ENCODE data around the gene SZT2.
"Not testable (repeated sequence)": the region's sequence is repeated elsewhere in the genome, so short reads cannot be mapped to it uniquely, and the experiment has no call there.

The SZT2 gene

GRCh38 chr1:43388613-43389012, 1.1 kb upstream of the SZT2 start:
- DNase-seq (ENCODE audit: low read depth): no peak

DNA sequence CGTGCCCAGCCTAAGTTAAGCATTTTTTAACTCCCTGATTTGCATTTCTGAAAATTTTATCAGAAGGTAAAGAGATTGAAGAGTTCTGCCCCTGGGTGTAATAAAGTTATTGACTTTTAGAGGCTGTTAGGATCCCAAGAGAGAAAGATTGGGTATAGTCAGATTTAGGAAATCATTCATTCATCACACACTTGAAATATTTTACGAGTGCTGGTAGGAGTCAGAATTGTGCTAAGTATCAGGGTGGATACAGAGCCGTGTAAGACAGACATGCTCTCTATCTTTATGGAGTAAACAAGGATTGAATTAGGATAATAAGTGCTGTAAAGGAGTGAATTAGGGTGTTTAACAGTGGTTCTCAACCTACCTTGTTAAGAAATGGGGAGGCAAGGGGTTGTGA, 3.0 kb downstream of the SZT2 start:
- no peak for DNase-seq (ENCODE audit: low read depth)

DNA sequence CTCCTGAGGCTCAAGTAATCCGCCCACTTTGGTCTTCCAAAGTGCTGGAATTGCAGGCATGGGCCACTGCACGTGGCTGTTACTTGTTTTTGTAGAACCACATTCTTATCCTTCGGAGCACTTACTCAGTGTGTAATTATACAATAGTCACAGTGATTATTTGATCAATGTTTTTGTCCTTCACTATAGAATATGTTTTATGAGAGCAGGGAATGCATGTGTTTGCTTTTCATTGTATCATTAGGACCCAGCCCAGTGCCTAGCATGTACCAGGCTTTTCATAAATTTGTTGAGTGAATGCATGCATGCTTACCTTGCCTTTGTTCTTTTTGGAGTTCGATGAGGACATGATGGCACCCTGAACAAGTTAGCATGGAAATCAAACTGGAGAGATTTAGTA, 5.8 kb downstream of the SZT2 start:
- no peak for DNase-seq (ENCODE audit: low read depth)

DNA sequence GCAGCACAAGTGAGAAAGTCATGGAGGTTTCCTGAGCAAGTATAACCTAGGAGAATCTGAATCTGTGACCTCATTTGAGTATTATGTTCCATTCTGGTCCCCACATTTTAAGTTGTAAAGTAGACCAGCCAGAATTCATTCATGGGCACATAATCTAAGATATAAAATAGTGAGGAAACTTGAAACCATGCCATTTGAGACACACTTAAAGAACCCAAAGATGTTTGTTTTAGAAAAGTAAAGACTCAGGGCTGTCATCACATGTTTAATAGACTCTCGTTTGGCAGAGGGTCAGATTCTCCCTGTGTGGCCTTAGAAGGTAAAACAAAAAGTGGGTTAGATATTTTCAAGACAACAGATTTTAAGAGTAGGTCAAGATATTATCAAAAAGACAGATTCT, 6.4 kb downstream of the SZT2 start:
- no peak for DNase-seq (ENCODE audit: low read depth)

GRCh38 chr1:43398227-43398626, 8.5 kb downstream of the SZT2 start:
- no peak for DNase-seq (ENCODE audit: low read depth)

GRCh38 chr1:43400441-43400840, 10.7 kb downstream of the SZT2 start:
- not testable (repeated sequence) for DNase-seq (ENCODE audit: low read depth)

- no peak for DNase-seq (ENCODE audit: low read depth)
These were observed 12.6 kb downstream of the SZT2 start for GRCh38 chr1:43402089-43402865.

- DNase-seq (ENCODE audit: low read depth): no peak
These were observed 14.7 kb downstream of the SZT2 start for GRCh38 chr1:43404353-43404752.

GRCh38 chr1:43405219-43405875, 15.6 kb downstream of the SZT2 start:
- no peak for DNase-seq (ENCODE audit: low read depth)

DNA sequence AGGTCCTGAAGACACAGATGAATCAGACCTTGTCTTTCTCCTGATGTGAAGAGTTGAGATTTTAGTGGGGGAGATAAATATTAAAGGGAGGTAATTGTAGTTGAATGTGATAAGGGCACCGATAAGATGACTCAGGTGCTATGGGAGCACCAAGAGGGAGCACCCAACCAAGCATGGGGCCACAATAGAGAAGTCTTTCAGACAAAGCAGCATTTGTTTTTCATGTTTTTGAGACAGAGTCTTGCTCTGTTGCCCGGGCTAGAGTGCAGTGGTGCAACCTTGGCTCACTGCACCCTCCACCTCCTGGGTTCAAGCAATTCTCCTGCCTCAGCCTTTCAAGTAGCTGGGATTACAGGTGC, 16.2 kb downstream of the SZT2 start:
- DNase-seq (ENCODE audit: low read depth): no peak

DNA sequence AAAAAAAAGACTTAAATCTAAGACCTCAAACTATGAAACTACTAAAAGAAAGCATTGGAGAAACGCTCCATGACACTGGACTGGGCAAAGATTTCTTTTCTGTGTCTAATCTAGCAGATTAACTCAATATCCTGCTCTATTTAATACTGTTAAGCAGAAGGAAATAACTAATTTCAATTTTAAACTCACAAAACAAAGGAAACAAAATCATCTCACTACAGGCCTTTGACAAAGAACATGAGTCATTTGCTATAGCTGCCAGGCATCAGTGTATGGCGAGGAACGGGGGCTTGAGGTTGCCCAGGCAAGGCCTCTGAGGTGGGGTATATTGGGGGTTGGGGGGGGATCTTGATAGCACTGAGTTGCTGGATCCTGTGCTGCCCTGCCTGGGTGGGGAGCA, 20.9 kb downstream of the SZT2 start:
- no peak for DNase-seq (ENCODE audit: low read depth)

DNA sequence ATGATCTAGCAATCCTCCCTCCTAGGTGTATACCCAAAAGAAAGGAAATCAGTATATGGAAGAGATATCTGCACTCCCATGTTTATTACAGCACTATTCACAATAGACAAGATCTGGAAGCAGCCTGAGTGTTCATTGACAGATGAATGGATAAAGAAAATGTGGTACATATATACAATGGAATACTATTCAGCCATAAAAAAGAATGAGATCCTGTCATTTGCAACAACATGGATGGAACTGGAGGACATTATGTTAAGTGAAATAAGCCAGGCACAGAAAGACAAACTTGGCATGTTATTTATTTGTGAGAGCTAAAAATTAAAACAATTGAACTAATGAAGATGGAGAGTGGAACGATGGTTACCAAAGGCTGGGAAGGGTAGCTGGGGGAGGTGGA, 23.7 kb downstream of the SZT2 start:
- DNase-seq (ENCODE audit: low read depth): not testable (repeated sequence)

DNA sequence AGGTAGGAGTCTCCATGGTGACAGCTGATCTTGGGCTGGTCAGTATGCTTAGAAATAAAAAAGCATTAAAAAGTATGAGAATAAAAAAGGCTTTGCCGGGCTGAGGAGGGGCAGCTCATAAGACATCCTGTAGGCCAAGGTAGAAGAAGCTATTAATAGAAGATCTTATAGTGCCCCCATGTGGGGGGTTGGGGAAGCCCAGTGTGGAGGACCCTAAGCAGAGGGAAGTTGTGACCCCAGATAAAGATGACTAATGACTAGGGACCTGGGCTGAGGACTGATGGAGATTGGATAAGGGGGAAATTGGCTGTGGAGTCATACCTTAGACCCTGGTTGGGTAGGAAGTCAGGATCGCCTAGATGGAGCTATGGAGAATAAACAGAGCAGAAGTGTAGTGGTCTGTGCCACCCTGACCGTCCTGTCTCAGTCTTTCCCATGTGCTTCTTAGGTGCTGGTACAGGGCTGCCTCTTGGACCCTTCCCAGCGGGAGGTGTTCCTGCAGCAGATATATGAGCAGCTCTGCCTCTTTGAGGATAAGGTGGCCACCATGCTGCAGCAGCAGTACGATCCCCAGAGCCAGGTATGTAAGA, 25.0 kb downstream of the SZT2 start:
- DNase-seq (ENCODE audit: low read depth): peak; percentile 53

DNA sequence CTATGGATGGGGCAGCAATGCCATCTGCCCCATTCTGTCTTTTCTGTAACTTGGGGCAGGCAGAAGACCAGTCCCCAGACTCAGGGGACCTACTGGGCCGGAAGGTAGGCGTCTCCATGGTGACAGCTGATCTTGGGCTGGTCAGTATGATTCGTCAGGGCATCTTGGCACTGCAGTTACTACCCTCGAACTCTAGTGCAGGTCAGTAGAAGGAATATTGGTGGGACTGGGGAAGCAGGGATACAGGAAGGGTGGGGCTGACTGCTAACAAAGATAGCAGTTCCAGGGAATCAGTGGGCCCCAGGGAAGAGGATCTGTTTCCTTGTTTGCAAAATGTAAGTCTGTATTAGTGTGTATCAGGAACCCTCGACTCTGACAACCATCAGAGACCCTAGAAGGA, 26.2 kb downstream of the SZT2 start:
- no peak for DNase-seq (ENCODE audit: low read depth)

DNA sequence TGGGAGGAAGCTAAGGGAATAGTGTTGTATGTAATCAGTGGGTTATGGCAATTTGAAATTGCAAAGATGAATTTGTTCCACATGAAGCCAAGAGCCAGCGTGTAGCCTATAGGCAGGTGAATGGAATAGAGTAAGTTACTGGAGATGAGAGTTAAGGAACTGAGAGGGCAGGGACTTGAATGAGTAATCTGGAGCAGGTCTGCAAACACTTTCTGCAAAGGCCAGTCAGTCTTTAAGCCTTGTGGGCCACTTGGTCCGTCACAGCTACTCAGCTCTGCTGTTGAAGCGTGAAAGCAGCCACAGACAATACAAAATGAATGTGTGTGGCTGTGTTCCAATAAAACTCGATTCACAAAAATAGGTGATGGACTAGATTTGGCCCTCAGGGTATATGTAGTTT, 29.2 kb downstream of the SZT2 start:
- DNase-seq (ENCODE audit: low read depth): no peak

- DNase-seq (ENCODE audit: low read depth): no peak
These were observed 30.1 kb downstream of the SZT2 start for GRCh38 chr1:43419627-43420425.

GRCh38 chr1:43420874-43421273, 31.2 kb downstream of the SZT2 start:
- DNase-seq (ENCODE audit: low read depth): no peak

GRCh38 chr1:43421396-43421795, 31.7 kb downstream of the SZT2 start:
- no peak for DNase-seq (ENCODE audit: low read depth)

- DNase-seq (ENCODE audit: low read depth): no peak
These were observed 32.5 kb downstream of the SZT2 start for GRCh38 chr1:43421976-43422750.

DNA sequence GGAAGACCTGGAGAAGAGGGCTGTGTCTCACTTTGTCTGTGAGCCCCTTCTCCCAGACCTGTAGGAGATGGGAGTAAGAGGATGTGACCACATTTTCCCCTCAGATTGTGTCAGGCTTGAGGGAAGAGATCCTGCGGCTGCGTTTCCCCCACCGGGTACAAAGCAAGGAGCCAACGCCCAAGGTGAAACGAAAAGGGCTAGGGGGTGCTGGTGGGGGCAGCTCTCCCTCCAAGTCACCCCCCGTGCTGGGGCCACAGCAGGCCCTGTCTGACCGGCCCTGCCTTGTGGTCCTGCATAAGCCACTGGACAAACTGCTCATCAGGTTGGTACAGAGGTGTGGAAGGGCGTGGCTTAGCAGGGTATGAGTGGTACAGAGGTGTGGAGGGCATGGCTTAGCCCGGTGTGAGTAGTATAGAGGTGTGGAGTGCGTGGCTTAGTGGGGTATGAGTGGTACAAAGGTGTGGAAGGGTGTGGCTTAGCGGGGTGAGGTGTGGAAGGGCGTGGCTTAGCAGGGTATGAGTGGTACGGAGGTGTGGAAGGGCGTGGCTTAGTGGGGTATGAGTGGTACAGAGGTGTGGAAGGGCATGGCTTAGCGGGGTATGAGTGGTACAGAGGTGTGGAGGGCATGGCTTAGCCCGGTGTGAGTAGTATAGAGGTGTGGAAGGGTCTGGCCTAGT, 33.4 kb downstream of the SZT2 start:
- no peak for DNase-seq (ENCODE audit: low read depth)
